SIG-M5 (cell line): ENCODE results near the gene SLC29A2.

Experiments
- DNase-seq: peaks from one replicate; lab custom pipeline; 2025; lab: John Stamatoyannopoulos, UW

Gene SLC29A2

DNA sequence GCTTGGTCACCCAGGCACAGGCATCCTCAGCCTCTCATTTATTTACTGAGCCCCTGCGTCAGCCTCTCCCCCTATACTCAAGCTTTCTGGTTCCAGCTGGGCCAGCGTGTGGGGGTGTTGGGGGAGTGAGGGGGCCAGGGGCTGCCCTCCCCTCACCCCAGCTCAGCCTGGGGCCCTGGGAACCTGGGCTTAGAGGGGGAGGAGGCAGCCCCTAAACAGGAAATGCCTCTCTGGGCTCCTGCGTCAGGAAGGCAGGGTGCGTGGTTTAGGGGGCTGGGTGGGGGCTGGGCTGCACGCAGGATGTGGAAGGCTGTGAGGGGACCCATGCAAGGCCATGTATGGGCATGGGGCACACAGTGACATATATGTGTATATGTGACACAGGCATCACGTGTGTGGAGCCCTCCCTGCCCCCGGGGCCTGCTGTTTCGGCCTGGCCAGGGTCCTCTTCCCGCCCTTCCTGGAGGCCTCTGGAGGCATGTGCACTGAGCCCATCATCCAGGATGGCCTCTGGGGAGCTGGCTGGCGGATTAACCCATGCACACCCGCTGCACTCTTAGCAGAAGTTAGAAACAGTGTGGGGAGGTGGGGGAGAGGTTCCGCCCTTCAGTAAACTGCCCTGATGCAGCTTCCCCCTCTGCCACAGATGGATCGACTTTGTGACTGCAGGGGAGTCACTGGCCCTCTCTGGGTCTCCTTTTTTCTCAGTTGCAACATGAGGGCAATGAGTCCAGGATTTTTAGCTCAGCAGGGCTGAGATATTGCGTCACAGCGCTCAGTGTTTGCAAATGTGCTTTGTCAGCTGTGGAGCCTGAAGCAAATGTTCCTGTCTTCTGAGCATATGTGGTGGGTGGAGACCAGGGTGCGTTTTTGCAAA, 53.6 kb downstream of the SLC29A2 start:
- peak; percentile 86 for DNase-seq

GRCh38 chr11:66317322-66317722, 54.2 kb downstream of the SLC29A2 start:
- no peak for DNase-seq

DNA sequence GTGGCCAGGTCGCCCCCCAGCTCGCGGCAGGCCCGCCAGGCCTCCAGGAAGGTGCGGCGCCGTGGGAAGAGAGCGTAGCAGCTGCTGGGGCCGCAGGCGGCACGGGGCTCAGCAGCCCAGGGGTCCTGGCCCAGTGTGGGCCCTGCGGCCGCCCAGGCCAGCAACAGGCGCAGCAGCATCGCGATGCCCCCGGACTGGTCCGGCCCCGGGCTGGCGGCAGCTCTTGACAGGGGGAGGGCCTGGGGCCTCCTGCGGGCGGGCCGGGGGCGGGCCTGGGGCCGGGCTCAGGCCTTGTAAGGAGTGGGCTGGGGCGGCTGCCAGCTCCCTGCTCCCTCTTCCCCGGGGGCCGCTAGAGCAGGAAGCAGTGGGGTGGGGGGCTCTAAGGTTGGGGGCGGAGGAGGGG, 54.7 kb downstream of the SLC29A2 start, which contains the start of gene CD248:
Gene CD248, minus strand, starts transcription at position 196 of the 403 bp plus-strand sequence. Its CDS starts 17 bp downstream, at position 179.
- DNase-seq = no peak

DNA sequence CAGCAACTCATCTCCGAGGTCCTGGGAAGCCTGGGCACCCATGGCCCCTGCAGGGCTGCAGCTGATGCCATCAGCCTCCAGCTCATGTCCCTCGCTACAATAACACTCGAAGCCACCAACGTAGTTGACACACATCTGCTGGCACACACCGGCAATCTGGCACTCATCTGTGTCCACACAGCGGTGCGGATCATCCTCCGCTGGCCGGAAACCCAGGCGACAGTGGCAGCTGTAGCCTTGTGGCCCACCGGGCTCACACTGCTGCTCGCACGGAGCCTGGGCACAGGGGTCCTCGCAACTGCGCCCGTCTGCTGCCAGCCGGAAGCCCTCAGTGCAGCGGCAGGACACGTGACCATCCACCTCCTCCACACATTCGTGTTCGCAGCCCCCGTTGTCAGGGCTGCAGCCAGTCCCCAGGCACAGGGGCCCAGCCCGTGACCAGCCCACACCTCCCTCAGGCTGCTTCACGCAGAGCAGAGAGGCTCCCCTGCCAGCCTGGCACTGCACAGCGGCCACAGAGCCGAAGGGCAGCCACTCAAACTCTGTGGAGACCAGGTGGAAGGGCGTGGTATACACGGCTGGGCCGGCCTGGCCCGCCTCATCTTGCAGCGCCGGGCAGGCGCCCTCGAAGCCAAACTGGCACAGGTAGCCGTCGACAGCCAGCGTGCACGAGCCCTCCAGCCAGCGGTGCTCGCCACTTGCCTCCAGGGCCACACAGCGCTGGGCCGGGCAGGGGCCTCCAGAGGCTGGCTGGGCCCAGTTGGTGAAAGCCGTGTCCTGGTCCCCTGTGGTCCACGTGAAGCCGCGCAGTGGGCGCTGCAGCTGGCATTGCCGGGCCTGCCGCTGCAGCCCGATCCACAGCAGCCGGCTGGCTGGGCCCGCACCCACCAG, 55.4 kb downstream of the SLC29A2 start:
- no peak for DNase-seq

DNA sequence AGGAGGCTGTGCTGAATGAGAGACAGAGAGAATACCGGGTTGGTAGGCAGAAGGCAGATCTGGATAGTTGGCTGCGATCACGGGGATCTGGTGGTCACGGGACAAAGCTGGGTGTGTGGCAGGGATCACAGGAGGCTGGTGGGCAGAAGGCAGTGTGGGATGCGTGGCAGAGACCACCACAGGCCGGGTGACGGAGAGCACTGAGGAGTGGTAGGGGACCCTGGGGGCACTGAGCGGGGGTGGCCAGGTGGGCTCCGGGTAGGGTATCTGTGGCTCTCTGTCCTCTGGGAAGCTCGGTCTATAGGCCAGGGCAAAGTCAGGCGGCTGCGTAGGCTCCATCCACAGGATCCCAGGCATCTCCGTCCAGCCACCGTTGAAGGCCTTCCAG, 56.1 kb downstream of the SLC29A2 start:
- no peak for DNase-seq

DNA sequence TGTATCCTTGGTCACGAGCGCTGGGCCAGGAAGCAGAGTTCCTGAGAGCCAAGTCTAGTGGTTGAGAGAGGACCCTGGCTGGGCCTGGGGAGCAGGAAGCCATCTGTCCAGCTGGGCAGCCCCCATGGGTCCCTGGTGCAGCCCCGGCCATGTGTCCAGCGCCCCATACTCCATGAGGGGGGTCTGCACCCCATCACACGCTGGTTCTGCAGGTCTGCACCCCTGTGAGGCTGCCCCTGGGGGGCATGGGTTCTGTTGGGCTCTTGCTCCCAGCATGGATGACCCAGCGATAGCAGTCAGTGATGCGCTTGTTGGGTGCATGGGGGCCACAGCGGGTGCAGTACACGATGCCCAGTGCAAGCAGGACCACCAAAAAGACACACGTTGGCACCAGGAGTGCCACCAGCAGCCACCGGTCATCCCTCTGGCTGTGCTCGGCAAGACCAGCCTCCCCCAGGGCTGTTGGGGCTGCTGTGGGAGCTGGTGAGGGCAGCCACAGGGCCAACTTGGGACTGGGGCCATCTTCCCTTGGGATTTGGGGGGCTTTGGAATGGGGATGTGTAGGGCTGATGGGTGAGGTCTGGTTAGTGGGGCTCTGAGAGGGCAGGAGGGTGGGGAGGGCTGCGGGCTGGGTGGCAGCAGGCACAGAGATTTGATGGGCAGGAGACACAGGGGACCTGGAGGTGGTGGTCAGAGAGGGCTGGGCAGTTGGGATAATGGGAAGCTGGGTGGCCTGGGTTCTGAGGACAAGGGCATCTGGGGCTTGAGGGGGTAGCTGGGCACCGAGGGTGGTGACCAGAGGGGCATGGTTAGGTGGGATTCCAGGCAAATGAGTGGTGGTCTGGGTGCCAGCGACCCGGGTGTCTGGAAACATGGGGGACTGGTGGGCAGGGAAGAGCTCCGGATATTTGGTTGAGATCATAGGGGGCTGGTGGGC, 56.7 kb downstream of the SLC29A2 start:
- DNase-seq = no peak

DNA sequence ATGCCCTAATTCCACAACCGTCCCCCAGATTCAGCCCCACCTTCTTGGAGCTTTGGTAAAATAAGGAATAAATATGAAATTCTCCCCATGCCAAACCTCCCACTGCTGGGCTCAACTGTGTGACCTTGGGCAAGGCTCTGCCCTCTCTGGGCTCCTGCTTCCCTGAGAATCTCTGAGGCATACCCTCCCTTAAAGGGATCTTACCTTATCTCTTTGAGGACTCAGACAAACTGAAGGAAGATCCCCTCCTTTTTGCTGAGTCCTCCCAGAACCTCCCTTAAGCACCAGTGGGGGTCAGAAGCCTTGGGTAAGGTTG, 57.4 kb downstream of the SLC29A2 start:
- DNase-seq = no peak

- no peak for DNase-seq
Measured at GRCh38 chr11:66313321-66314185, 58.0 kb downstream of the SLC29A2 start.

DNA sequence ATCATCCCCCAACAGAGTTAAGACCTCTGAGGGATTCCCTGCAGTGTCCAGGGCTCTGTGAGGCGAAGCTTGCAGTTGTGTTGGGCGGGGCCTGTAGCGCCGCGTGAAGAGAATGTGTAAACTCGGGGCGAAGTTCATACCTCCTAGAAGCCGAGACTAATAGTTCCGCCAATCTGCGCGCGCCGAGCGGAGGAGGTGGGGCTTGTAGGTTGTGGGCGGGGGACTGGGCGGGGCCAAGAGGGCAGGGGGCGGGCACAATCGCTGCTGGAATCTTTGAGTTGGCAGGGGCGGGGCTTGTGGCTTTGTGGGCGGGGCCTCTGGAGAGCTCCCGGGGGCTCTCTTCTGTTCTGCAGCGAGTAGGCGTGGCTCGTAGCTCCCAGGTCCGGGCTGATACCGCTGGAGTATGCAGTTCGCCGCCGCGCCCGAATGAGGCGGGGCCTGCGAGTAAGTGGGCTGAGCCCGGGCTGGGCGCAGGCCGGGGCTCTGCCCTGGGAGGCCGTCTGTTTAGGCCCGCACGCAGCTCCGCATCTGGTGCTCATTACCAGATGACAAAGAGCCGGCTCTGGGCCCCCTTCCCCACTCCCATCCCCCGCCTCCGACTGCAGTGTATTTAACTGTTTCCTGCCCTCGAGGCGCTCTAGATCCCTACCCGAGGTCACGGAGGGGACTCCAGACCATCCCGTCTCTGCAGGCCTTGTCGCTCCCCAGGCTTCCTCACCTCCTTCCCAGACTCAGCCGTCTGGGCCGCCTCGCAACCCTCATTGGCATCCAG, 58.8 kb downstream of the SLC29A2 start:
- DNase-seq = peak; percentile 81
